H1 (cell line): ENCODE results near the gene CAMK1G. TPM values are rescaled to one million over a fixed set of nuclear protein-coding genes. Genes with fewer than 3 reads are reported as not detected.

Experiments
- CTCF ChIA-PET: fragments of 300-600 bp; sonication (Branson Sonifier 250); formaldehyde crosslinking; loops from one replicate; lab custom pipeline; 2021; ENCODE audit not compliant: partially characterized antibody; lab: Charles Lee
- POLR2A ChIA-PET: fragments of 300-600 bp; sonication (Branson Sonifier 250); formaldehyde crosslinking; loops from one replicate; lab custom pipeline; 2021; ENCODE audit warnings: inconsistent platforms; ENCODE audit not compliant: partially characterized antibody; lab: Charles Lee
- DNase-seq, 2 experiments: peaks; one replicate each; pipeline versions ENCODE4 v3.0.0 to v3.0.0-alpha.2; 2010 to 2022; ENCODE audit warnings: low spot score in 2 of 2, low read depth in 1 of 2, mixed read lengths in 1 of 2
- FAIRE-seq: peaks from 2 replicates; lab custom pipeline; 2011; peaks lifted over from hg19 to GRCh38; lab: Jason Lieb, UNC
- H2AFZ ChIP-seq: 2 replicates; pipeline ENCODE4 v1.8.1; 2012; ENCODE audit warnings: low read length, inconsistent platforms
- H2AK5ac ChIP-seq: 2 replicates; pipeline ENCODE4 v1.6.1; 2013; ENCODE audit warnings: low read depth, low read length
- H2BK120ac ChIP-seq: replicated peaks from 2 replicates; pipeline ENCODE3; 2013; ENCODE audit warnings: low read depth, low read length, inconsistent platforms
- H2BK12ac ChIP-seq: 2 replicates; pipeline ENCODE4 v1.6.1; 2013; ENCODE audit warnings: low read depth, low read length
- H2BK15ac ChIP-seq: 2 replicates; pipeline ENCODE4 v1.6.1; 2013; ENCODE audit warnings: low read length
- H2BK20ac ChIP-seq: 2 replicates; pipeline ENCODE4 v1.6.1; 2013; ENCODE audit warnings: low read length
- H2BK5ac ChIP-seq: 2 replicates; pipeline ENCODE4 v1.6.1; 2013; ENCODE audit warnings: low read depth, low read length
- H3K14ac ChIP-seq: 2 replicates; pipeline ENCODE4 v1.6.1; 2013; ENCODE audit warnings: inconsistent platforms; ENCODE audit not compliant: insufficient read length
- H3K18ac ChIP-seq: 2 replicates; pipeline ENCODE4 v1.6.1; 2013; ENCODE audit warnings: low read length; ENCODE audit errors: extremely low read depth
- H3K23ac ChIP-seq: 2 replicates; pipeline ENCODE4 v1.6.1; 2013; ENCODE audit warnings: inconsistent platforms; ENCODE audit not compliant: insufficient read length
- H3K23me2 ChIP-seq: 2 replicates; pipeline ENCODE4 v1.6.1; 2013; ENCODE audit warnings: low read depth, low read length
- H3K27ac ChIP-seq: 2 replicates; pipeline ENCODE4 v1.6.1; 2011; ENCODE audit warnings: low read depth, low read length, inconsistent platforms
- H3K27me3 ChIP-seq, 4 experiments: replicated peaks in 1 of 4; 1 replicate in 1 of 4; 2 replicates in 3 of 4; pipeline versions ENCODE4 v1.6.1 to v1.8.1; 2011 to 2013; ENCODE audit warnings: low read length in 3 of 4, mild to moderate bottlenecking in 3 of 4, inconsistent platforms in 2 of 4, mixed read lengths in 2 of 4, moderate library complexity in 1 of 4; ENCODE audit not compliant: control insufficient read depth in 3 of 4, insufficient read depth in 3 of 4; ENCODE audit errors: extremely low read depth in 1 of 4
- H3K36me3 ChIP-seq, 4 experiments: 2 replicates each; pipeline versions ENCODE4 v1.6.1 to v1.8.1; 2011 to 2013; ENCODE audit warnings: mild to moderate bottlenecking in 4 of 4, low read length in 3 of 4, moderate library complexity in 2 of 4, control low read depth in 1 of 4, inconsistent platforms in 1 of 4; ENCODE audit not compliant: insufficient read depth in 4 of 4, control insufficient read depth in 2 of 4
- H3K4ac ChIP-seq: replicated peaks from 2 replicates; pipeline ENCODE3; 2013; ENCODE audit warnings: low read length, low read depth, mixed read lengths, inconsistent platforms; ENCODE audit not compliant: insufficient read length
- H3K4me1 ChIP-seq, 4 experiments: replicated peaks in 1 of 4; 1 replicate in 1 of 4; 2 replicates in 3 of 4; pipeline versions ENCODE4 v1.6.1 to v1.8.1; 2011 to 2013; ENCODE audit warnings: low read length in 3 of 4, inconsistent platforms in 2 of 4, mixed read lengths in 1 of 4; ENCODE audit not compliant: insufficient read depth in 4 of 4, control insufficient read depth in 3 of 4
- H3K4me2 ChIP-seq, 2 experiments: 2 replicates each; pipeline versions ENCODE4 v1.6.1 to v1.8.1; 2011 to 2013; ENCODE audit warnings: low read depth in 2 of 2, low read length in 2 of 2, control low read depth in 1 of 2, inconsistent platforms in 1 of 2, mild to moderate bottlenecking in 1 of 2; ENCODE audit not compliant: insufficient read depth in 1 of 2
- H3K4me3 ChIP-seq, 4 experiments: fragments of 200-600, 300-600 bp in 1 of 4; sonication (generic), shearing (Covaris generic), sonication (Bioruptor Twin) in 1 of 4; 2 replicates each; pipeline versions ENCODE4 v1.5.1 to v1.8.1; 2011 to 2016; ENCODE audit warnings: low read length in 4 of 4, low read depth in 3 of 4, control low read depth in 2 of 4, inconsistent platforms in 2 of 4, mild to moderate bottlenecking in 2 of 4, mixed read lengths in 1 of 4, moderate library complexity in 1 of 4; ENCODE audit not compliant: insufficient read depth in 2 of 4; ENCODE audit errors: extremely low read depth in 1 of 4
- H3K56ac ChIP-seq: replicated peaks from 2 replicates; pipeline ENCODE3; 2013; ENCODE audit warnings: low read depth, mild to moderate bottlenecking, mixed read lengths, low read length, inconsistent platforms; ENCODE audit not compliant: insufficient read length
- H3K79me1 ChIP-seq: 2 replicates; pipeline ENCODE4 v1.6.1; 2013; ENCODE audit warnings: low read depth, low read length, control low read depth
- H3K79me2 ChIP-seq, 2 experiments: 2 replicates each; pipeline versions ENCODE4 v1.6.1 to v1.8.1; 2012 to 2013; ENCODE audit warnings: low read length in 2 of 2, mild to moderate bottlenecking in 2 of 2, inconsistent platforms in 1 of 2; ENCODE audit not compliant: insufficient read depth in 2 of 2, control insufficient read depth in 1 of 2
- H3K9ac ChIP-seq, 4 experiments: replicated peaks in 1 of 4; 1 replicate in 1 of 4; 2 replicates in 3 of 4; pipeline versions ENCODE4 v1.6.1 to v1.8.1; 2011 to 2013; ENCODE audit warnings: low read depth in 3 of 4, low read length in 3 of 4, control low read depth in 2 of 4, mild to moderate bottlenecking in 2 of 4, moderate library complexity in 2 of 4, inconsistent platforms in 1 of 4; ENCODE audit errors: extremely low read depth in 1 of 4
- H3K9me3 ChIP-seq, 2 experiments: 2 replicates each; pipeline versions ENCODE4 v1.6.1 to v1.8.1; 2012 to 2013; ENCODE audit warnings: mild to moderate bottlenecking in 2 of 2, moderate library complexity in 2 of 2, control low read depth in 1 of 2, inconsistent platforms in 1 of 2, low read depth in 1 of 2, low read length in 1 of 2, mixed read lengths in 1 of 2; ENCODE audit not compliant: insufficient read depth in 2 of 2
- H4K20me1 ChIP-seq, 2 experiments: replicated peaks in 1 of 2; 2 replicates each; pipeline versions ENCODE3 to v1.8.1; 2011 to 2013; ENCODE audit warnings: inconsistent platforms in 2 of 2, low read length in 2 of 2, mild to moderate bottlenecking in 1 of 2; ENCODE audit not compliant: insufficient read depth in 2 of 2, control insufficient read depth in 1 of 2
- H4K5ac ChIP-seq: 2 replicates; pipeline ENCODE4 v1.6.1; 2013; ENCODE audit warnings: low read length, low read depth, mixed read lengths, inconsistent platforms; ENCODE audit not compliant: insufficient read length
- H4K8ac ChIP-seq: 2 replicates; pipeline ENCODE4 v1.8.0; 2013; ENCODE audit warnings: mild to moderate bottlenecking, moderate library complexity, low read length, inconsistent platforms; ENCODE audit not compliant: insufficient read depth; ENCODE audit errors: extremely low read depth
- H4K91ac ChIP-seq: replicated peaks from 2 replicates; pipeline ENCODE3; 2013; ENCODE audit warnings: low read length, mixed read lengths, inconsistent platforms; ENCODE audit not compliant: insufficient read length
- CREB1 ChIP-seq: IDR thresholded peaks from 2 replicates; pipeline ENCODE4 v1.6.1; 2012; ENCODE audit warnings: inconsistent platforms
- CTBP2 ChIP-seq: IDR thresholded peaks from 2 replicates; pipeline ENCODE4 v1.7.0; 2011; ENCODE audit warnings: borderline replicate concordance, mild to moderate bottlenecking, moderate library complexity, mixed read lengths, low read length; ENCODE audit not compliant: insufficient read depth, insufficient read length
- FOSL1 ChIP-seq: IDR thresholded peaks from 2 replicates; pipeline ENCODE4 v1.6.1; 2011; ENCODE audit warnings: mild to moderate bottlenecking, low read depth, low read length, moderate library complexity; ENCODE audit not compliant: insufficient read depth
- GABPA ChIP-seq: IDR thresholded peaks from 2 replicates; pipeline ENCODE4 v1.6.1; 2011; ENCODE audit warnings: mild to moderate bottlenecking, low read length, moderate library complexity, borderline replicate concordance; ENCODE audit not compliant: insufficient read depth
- HDAC2 ChIP-seq, 2 experiments: fragments of 300-600 bp in 1 of 2; sonication (generic) in 1 of 2; IDR thresholded peaks; 2 replicates each; pipeline ENCODE4 v1.6.1; 2011 to 2012; ENCODE audit warnings: low read depth in 2 of 2, low read length in 2 of 2, mild to moderate bottlenecking in 2 of 2, moderate library complexity in 2 of 2, borderline replicate concordance in 1 of 2, inconsistent platforms in 1 of 2
- RAD21 ChIP-seq, 2 experiments: IDR thresholded peaks in 1 of 2; conservative IDR thresholded peaks in 1 of 2; 2 replicates each; pipeline ENCODE4 v1.6.1; 2011; ENCODE audit warnings: low read depth in 2 of 2, low read length in 2 of 2, improper control_type of control experiment in 1 of 2, inconsistent platforms in 1 of 2, mild to moderate bottlenecking in 1 of 2, moderate library complexity in 1 of 2
- RBBP5 ChIP-seq: IDR thresholded peaks from 2 replicates; pipeline ENCODE4 v1.7.1; 2012; ENCODE audit warnings: low read depth, mild to moderate bottlenecking, inconsistent platforms, low read length, moderate library complexity, borderline replicate concordance
- SIN3A ChIP-seq, 2 experiments: IDR thresholded peaks in 1 of 2; conservative IDR thresholded peaks in 1 of 2; 2 replicates each; pipeline ENCODE4 v1.6.1; 2011 to 2012; ENCODE audit warnings: low read length in 2 of 2, improper control_type of control experiment in 1 of 2, low read depth in 1 of 2, mild to moderate bottlenecking in 1 of 2
- SP1 ChIP-seq: IDR thresholded peaks from 2 replicates; pipeline ENCODE4 v1.6.1; 2011; ENCODE audit warnings: low read depth, low read length
- TEAD4 ChIP-seq: IDR thresholded peaks from 2 replicates; pipeline ENCODE4 v1.6.1; 2012; ENCODE audit warnings: low read depth, low read length, inconsistent platforms, mixed read lengths
- WGBS, 2 experiments: shearing (Covaris generic) in 1 of 2; methylation state at CpG; one replicate each; pipeline versions ENCODE4 v1.1.6 to v1.1.7; 2013 to 2015; ENCODE audit warnings: low lambda C conversion rate in 2 of 2, mixed read lengths in 2 of 2, inconsistent platforms in 1 of 2, low coverage in 1 of 2, missing lambda C conversion rate in 1 of 2; ENCODE audit not compliant: insufficient replicate concordance in 2 of 2, insufficient coverage in 1 of 2, insufficient read length in 1 of 2; ENCODE audit errors: extremely low coverage in 1 of 2, missing lambda C conversion rate in 1 of 2; 5-methylcytosine and 5-hydroxymethylcytosine counted together
- polyA plus RNA-seq, 7 experiments: library from polyadenylated mRNA; depleted of rRNA in 3 of 7; stranded (reverse) in 5 of 7; unstranded in 2 of 7; fragments of >200 nt in 5 of 7; fragments of 200-250 nt in 2 of 7; gene quantifications; 1 replicate in 5 of 7; 2 replicates in 1 of 7; 4 replicates in 1 of 7; pipeline versions ENCODE4 v1.2.1 to v1.2.3, GENCODE V29; 2011 to 2013; ENCODE audit warnings: missing spikeins in 2 of 7, mixed read lengths in 2 of 7
- total RNA-seq: library from RNA; stranded (reverse); fragmentation: NEBNext Ultra II Directional; extraction: Animal tissue kit (Norgen Biotek cat#: 25700); gene quantifications from 2 replicates; pipeline ENCODE4 v1.2.1, GENCODE V29; 2021
- TF ChIP-seq, protein P1 (sequence below): IDR thresholded peaks from 2 replicates; pipeline ENCODE4 v1.6.1; 2012; ENCODE audit warnings: inconsistent platforms

CAMK1G gene
- total and polyA plus RNA-seq, 2 of the 8 experiments (the other 6 are each of a cell fraction or from before 2014, with no cell fraction given): 1.00 to 1.0 TPM

DNA sequence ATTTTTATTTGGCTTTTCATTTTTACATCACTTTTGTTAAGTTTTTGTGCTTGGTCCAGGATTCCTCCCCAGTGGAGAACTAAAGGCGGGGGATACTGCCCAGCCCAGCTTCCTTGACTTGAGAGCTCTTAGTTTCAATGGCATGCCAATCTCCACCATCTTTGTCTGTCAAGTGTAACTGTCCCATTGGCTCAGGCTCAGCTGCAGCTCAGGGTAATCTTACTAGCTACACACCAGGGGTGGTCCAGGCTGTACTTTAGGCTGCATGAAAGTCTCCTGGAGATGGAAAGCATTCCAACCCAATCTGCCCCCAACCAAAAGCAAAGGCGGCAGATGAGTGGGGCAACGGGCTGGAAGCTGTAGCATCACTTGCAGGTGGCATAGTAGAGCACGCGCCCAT is 31.4 kb downstream of the CAMK1G start:
- H4K5ac ChIP-seq: no peak overlapping the region
- no peaks in the 10 kb centered on the region for H3K36me3 ChIP-seq
- H3K27me3 ChIP-seq: no peaks in the 10 kb centered on the region
- no peaks in the 10 kb centered on the region; a peak in 1 of 7 replicates for H3K4me1 ChIP-seq
- WGBS, 2 experiments: 92% methylated on average over 5 of the region's 5 CpGs; no CpG with 5 or more reads in 1 of the 2 experiments
- H3K9ac ChIP-seq: no peak overlapping the region
- POLR2A ChIA-PET: no interaction called here
- no peaks in the 10 kb centered on the region for H4K20me1 ChIP-seq
- DNase-seq (no peak), FAIRE-seq (no peak)
- H3K4me3 ChIP-seq: no peak overlapping the region
- H2BK120ac ChIP-seq: no peak overlapping the region
- H4K91ac ChIP-seq: no peak overlapping the region
- H3K9me3 ChIP-seq: no peaks in the 10 kb centered on the region
- H2BK12ac ChIP-seq: no peak overlapping the region
- H3K4ac ChIP-seq: no peak overlapping the region
- no peak overlapping the region for H3K18ac ChIP-seq
- no peak overlapping the region for H2BK20ac ChIP-seq
- no peaks in the 10 kb centered on the region for H3K79me2 ChIP-seq
- no peak overlapping the region for H3K56ac ChIP-seq
- H2AK5ac ChIP-seq: no peak overlapping the region
- H2BK5ac ChIP-seq: no peak overlapping the region
- H4K8ac ChIP-seq: no peak overlapping the region
- H3K23ac ChIP-seq: no peak overlapping the region
- H2AFZ ChIP-seq: no peak overlapping the region
- H2BK15ac ChIP-seq: no peak overlapping the region
- no peaks in the 10 kb centered on the region for H3K79me1 ChIP-seq
- no peak overlapping the region for H3K4me2 ChIP-seq
- no peaks in the 10 kb centered on the region; the same call in 1 of the 2 replicates for H3K23me2 ChIP-seq
- H3K27ac ChIP-seq: no peak overlapping the region
- CTCF ChIA-PET: interaction anchor here (1.0 to 28.8 kb wide), 8 partner anchors 12 to 50 kb away, joined by 3 to 636 read pairs (median 7); partner anchors contain the start of gene CAMK1G
- no peak overlapping the region for H3K14ac ChIP-seq
- TF ChIP-seq RAD21 (IDR thresholded peaks at IDR 0.05 in 1 of 2, conservative IDR thresholded peaks at IDR 0.05 in 1 of 2; ENCODE audit: low read depth in 2 of 2, low read length in 2 of 2) (no peak), CTBP2 (no peak), SIN3A (conservative IDR thresholded peaks at IDR 0.05 in 1 of 2, IDR thresholded peaks at IDR 0.05 in 1 of 2; ENCODE audit: low read depth in 1 of 2, low read length in 2 of 2) (no peak), HDAC2 (IDR thresholded peaks at IDR 0.05; ENCODE audit: borderline replicate concordance in 1 of 2, low read depth in 2 of 2, low read length in 2 of 2) (no peak), RBBP5 (no peak), FOSL1 (no peak), CREB1 (no peak), TEAD4 (no peak), SP1 (no peak), GABPA (no peak)
- TF ChIP-seq, protein P1, sequence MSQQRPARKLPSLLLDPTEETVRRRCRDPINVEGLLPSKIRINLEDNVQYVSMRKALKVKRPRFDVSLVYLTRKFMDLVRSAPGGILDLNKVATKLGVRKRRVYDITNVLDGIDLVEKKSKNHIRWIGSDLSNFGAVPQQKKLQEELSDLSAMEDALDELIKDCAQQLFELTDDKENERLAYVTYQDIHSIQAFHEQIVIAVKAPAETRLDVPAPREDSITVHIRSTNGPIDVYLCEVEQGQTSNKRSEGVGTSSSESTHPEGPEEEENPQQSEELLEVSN: no peak
